HUES6 (cell line): ENCODE results near the gene DHDH.

Experiments used
- H3K27ac ChIP-seq: 2 replicates; pipeline ENCODE4 v1.7.0; 2013; ENCODE audit warnings: low read depth, mild to moderate bottlenecking, low read length, inconsistent platforms
- H3K27me3 ChIP-seq: 2 replicates; pipeline ENCODE4 v1.6.1; 2013; ENCODE audit warnings: low read length; ENCODE audit not compliant: control insufficient read depth, insufficient read depth
- H3K36me3 ChIP-seq: 2 replicates; pipeline ENCODE4 v1.6.1; 2013; ENCODE audit warnings: low read length; ENCODE audit not compliant: control insufficient read depth, insufficient read depth
- H3K4me1 ChIP-seq: 2 replicates; pipeline ENCODE4 v1.6.1; 2013; ENCODE audit warnings: low read length; ENCODE audit not compliant: control insufficient read depth, insufficient read depth
- H3K4me3 ChIP-seq: 2 replicates; pipeline ENCODE4 v1.5.1; 2013; ENCODE audit warnings: low read depth, low read length
- H3K9ac ChIP-seq: one replicate; pipeline ENCODE4 v1.6.1; 2013; ENCODE audit warnings: mild to moderate bottlenecking, low read length
- H3K9me3 ChIP-seq: 2 replicates; pipeline ENCODE4 v1.6.1; 2013; ENCODE audit warnings: low read depth, low read length; ENCODE audit not compliant: control insufficient read depth, insufficient read depth

DHDH gene

GRCh38 chr19:48950830-48951519, 17.5 kb downstream of the DHDH start:
- Histone ChIP-seq H3K9me3 (no peaks in the 10 kb centered on the region), H3K4me1 (peaks cover 7% of the 10 kb centered on the region), H3K4me3 (no peak overlapping the region), H3K9ac (no peak overlapping the region), H3K36me3 (peaks cover 5% of the 10 kb centered on the region; the same call in 1 of the 2 replicates), H3K27me3 (no peaks in the 10 kb centered on the region), H3K27ac (no peak overlapping the region)

- no peaks in the 10 kb centered on the region for H3K27me3 ChIP-seq
- H3K4me3 ChIP-seq, result no peak overlapping the region
- no peak overlapping the region for H3K27ac ChIP-seq
- H3K9ac ChIP-seq, result no peak overlapping the region
- H3K4me1 ChIP-seq, result peaks cover 10% of the 10 kb centered on the region
- H3K9me3 ChIP-seq, result no peaks in the 10 kb centered on the region
- H3K36me3 ChIP-seq, result peaks cover 20% of the 10 kb centered on the region
These were observed 19.6 kb downstream of the DHDH start for GRCh38 chr19:48953141-48953540.

GRCh38 chr19:48953990-48954594, 20.6 kb downstream of the DHDH start:
- H3K36me3 ChIP-seq, result peaks cover 26% of the 10 kb centered on the region
- H3K27ac ChIP-seq, result no peak overlapping the region; the same call in 1 of the 2 replicates
- peaks cover 10% of the 10 kb centered on the region for H3K4me1 ChIP-seq
- no peaks in the 10 kb centered on the region for H3K9me3 ChIP-seq
- H3K27me3 ChIP-seq, result no peaks in the 10 kb centered on the region
- H3K9ac ChIP-seq, result peak overlapping the region; percentile 8
- H3K4me3 ChIP-seq, result peak overlapping the region; percentile 92

GRCh38 chr19:48954595-48955307, 21.3 kb downstream of the DHDH start, which contains the start of gene BAX:
BAX (plus strand) TSS chr19:48954875; CDS start chr19:48954929, 54 bp downstream.
- H3K4me3 ChIP-seq, result peak within 1 kb of the TSS; percentile 92
- peaks cover 27% of the 10 kb centered on the region for H3K36me3 ChIP-seq
- H3K9ac ChIP-seq, result peak within 1 kb of the TSS; percentile 99
- H3K27ac ChIP-seq, result peak within 1 kb of the TSS; percentile 96
- peaks cover 10% of the 10 kb centered on the region for H3K4me1 ChIP-seq
- no peaks in the 10 kb centered on the region for H3K9me3 ChIP-seq
- no peaks in the 10 kb centered on the region for H3K27me3 ChIP-seq

GRCh38 chr19:48955308-48955958, 21.9 kb downstream of the DHDH start:
- Histone ChIP-seq H3K27ac (peak overlapping the region; percentile 96), H3K9ac (peak overlapping the region; percentile 99), H3K9me3 (no peaks in the 10 kb centered on the region), H3K27me3 (no peaks in the 10 kb centered on the region), H3K36me3 (peaks cover 31% of the 10 kb centered on the region), H3K4me1 (peaks cover 10% of the 10 kb centered on the region), H3K4me3 (peak overlapping the region; percentile 92)

- H3K9ac ChIP-seq, result no peak overlapping the region
- H3K36me3 ChIP-seq, result peaks cover 40% of the 10 kb centered on the region
- no peak overlapping the region for H3K27ac ChIP-seq
- no peaks in the 10 kb centered on the region for H3K27me3 ChIP-seq
- H3K4me1 ChIP-seq, result peaks cover 21% of the 10 kb centered on the region
- no peaks in the 10 kb centered on the region for H3K9me3 ChIP-seq
- H3K4me3 ChIP-seq, result no peak overlapping the region
These were observed 24.5 kb downstream of the DHDH start for GRCh38 chr19:48958006-48958405.

GRCh38 chr19:48959341-48960239, 26.1 kb downstream of the DHDH start:
- Histone ChIP-seq H3K36me3 (peaks cover 40% of the 10 kb centered on the region), H3K9ac (no peak overlapping the region), H3K4me3 (no peak overlapping the region), H3K9me3 (no peaks in the 10 kb centered on the region), H3K27ac (no peak overlapping the region), H3K4me1 (peaks cover 36% of the 10 kb centered on the region), H3K27me3 (no peaks in the 10 kb centered on the region)

- no peaks in the 10 kb centered on the region for H3K27me3 ChIP-seq
- peaks cover 31% of the 10 kb centered on the region for H3K4me1 ChIP-seq
- no peaks in the 10 kb centered on the region for H3K9me3 ChIP-seq
- H3K36me3 ChIP-seq, result peaks cover 40% of the 10 kb centered on the region
- H3K4me3 ChIP-seq, result no peak overlapping the region
- no peak overlapping the region for H3K27ac ChIP-seq
- no peak overlapping the region for H3K9ac ChIP-seq
These were observed 27.7 kb downstream of the DHDH start for GRCh38 chr19:48961051-48961649.

- Histone ChIP-seq H3K4me1 (peaks cover 29% of the 10 kb centered on the region), H3K4me3 (no peak overlapping the region; the same call in 1 of the 2 replicates), H3K9me3 (no peaks in the 10 kb centered on the region), H3K27ac (peak overlapping the region; percentile 11; the same call in 1 of the 2 replicates), H3K36me3 (peaks cover 42% of the 10 kb centered on the region), H3K27me3 (no peaks in the 10 kb centered on the region), H3K9ac (peak overlapping the region; percentile 58)
These were observed 28.2 kb downstream of the DHDH start for GRCh38 chr19:48961673-48962028.
